ENCODE results near the gene SPATA13.
"Not testable (repeated sequence)": the region's sequence is repeated elsewhere in the genome, so short reads cannot be mapped to it uniquely, and the experiment has no call there.

SPATA13 gene

GRCh38 chr13:24323036-24323738, 162.7 kb downstream of the SPATA13 start:
- TF ChIP-seq, protein P1, sequence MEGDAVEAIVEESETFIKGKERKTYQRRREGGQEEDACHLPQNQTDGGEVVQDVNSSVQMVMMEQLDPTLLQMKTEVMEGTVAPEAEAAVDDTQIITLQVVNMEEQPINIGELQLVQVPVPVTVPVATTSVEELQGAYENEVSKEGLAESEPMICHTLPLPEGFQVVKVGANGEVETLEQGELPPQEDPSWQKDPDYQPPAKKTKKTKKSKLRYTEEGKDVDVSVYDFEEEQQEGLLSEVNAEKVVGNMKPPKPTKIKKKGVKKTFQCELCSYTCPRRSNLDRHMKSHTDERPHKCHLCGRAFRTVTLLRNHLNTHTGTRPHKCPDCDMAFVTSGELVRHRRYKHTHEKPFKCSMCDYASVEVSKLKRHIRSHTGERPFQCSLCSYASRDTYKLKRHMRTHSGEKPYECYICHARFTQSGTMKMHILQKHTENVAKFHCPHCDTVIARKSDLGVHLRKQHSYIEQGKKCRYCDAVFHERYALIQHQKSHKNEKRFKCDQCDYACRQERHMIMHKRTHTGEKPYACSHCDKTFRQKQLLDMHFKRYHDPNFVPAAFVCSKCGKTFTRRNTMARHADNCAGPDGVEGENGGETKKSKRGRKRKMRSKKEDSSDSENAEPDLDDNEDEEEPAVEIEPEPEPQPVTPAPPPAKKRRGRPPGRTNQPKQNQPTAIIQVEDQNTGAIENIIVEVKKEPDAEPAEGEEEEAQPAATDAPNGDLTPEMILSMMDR (conservative IDR thresholded peaks at IDR 0.05; ENCODE audit: low read length): no peak
- DNase-seq (ENCODE audit: low read depth): no peak
- H3K4me3 ChIP-seq (ENCODE audit: low read length): no peak overlapping the region

- TF ChIP-seq, protein P1 (conservative IDR thresholded peaks at IDR 0.05; ENCODE audit: low read length): no peak
- DNase-seq (ENCODE audit: low read depth): no peak
- no peak overlapping the region for H3K4me3 ChIP-seq (ENCODE audit: low read length)
Observed at GRCh38 chr13:24323739-24324075, 163.2 kb downstream of the SPATA13 start.

- not testable (repeated sequence) for DNase-seq (ENCODE audit: low read depth); H3K4me3 ChIP-seq (ENCODE audit: low read length)
Observed at GRCh38 chr13:24327598-24327997, 167.1 kb downstream of the SPATA13 start.

GRCh38 chr13:24328145-24328544, 167.6 kb downstream of the SPATA13 start:
- TF ChIP-seq, protein P1 (conservative IDR thresholded peaks at IDR 0.05; ENCODE audit: low read length): no peak
- DNase-seq (ENCODE audit: low read depth): no peak
- H3K4me3 ChIP-seq (ENCODE audit: low read length): no peak overlapping the region

- DNase-seq (ENCODE audit: low read depth): no peak
- H3K4me3 ChIP-seq (ENCODE audit: low read length): no peak overlapping the region
- TF ChIP-seq, protein P1 (conservative IDR thresholded peaks at IDR 0.05; ENCODE audit: low read length): no peak
Observed at GRCh38 chr13:24338721-24339120, 178.2 kb downstream of the SPATA13 start.

DNA sequence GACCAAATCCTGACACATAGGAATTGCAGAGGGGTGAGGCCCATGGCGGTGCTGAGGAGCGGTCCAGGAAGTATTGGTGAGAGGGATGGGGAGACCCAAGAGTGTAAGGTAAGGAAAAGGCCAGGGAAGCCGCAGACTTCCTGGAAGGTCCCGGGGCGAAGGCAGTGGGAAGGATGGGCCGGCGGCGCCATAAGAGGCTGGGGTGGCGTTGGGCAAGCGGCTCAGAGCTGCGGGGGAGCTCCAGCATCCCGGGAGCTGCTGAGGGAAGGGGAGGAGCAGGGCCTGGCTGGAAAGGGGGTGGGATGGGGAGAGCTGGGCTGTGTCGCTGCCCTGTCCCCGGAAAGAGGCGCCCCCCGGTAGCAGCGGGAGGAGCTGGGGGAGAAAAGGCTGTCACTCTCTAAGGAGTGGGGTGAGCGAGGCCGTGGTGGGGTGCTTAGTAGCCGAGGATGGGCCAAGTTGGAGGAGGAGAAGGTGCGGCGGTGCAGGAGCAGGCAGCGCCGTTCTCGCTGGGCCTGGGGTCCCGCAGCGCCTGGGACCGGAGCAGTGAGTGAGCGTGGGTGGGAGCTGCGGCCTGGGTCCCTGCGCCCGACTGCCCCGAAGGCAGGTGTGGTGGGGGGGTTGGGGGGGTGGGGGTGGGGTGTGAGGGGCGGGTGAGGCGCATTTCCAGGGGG, 179.6 kb downstream of the SPATA13 start:
- TF ChIP-seq, protein P1 (conservative IDR thresholded peaks at IDR 0.05; ENCODE audit: low read length): no peak
- H3K4me3 ChIP-seq (ENCODE audit: low read length): no peak overlapping the region
- no peak for DNase-seq (ENCODE audit: low read depth)

- no peak overlapping the region for H3K4me3 ChIP-seq (ENCODE audit: low read length)
- TF ChIP-seq, protein P1 (conservative IDR thresholded peaks at IDR 0.05; ENCODE audit: low read length): no peak
Observed at GRCh38 chr13:24340608-24340955, 180.1 kb downstream of the SPATA13 start.

More at GRCh38 chr13:24340608-24340955, 180.1 kb downstream of the SPATA13 start:
- DNase-seq (ENCODE audit: low read depth): no peak

Measured in AG10803 (cell line).